ENCODE measurements around the gene DLEC1.

DLEC1 gene, protein sequence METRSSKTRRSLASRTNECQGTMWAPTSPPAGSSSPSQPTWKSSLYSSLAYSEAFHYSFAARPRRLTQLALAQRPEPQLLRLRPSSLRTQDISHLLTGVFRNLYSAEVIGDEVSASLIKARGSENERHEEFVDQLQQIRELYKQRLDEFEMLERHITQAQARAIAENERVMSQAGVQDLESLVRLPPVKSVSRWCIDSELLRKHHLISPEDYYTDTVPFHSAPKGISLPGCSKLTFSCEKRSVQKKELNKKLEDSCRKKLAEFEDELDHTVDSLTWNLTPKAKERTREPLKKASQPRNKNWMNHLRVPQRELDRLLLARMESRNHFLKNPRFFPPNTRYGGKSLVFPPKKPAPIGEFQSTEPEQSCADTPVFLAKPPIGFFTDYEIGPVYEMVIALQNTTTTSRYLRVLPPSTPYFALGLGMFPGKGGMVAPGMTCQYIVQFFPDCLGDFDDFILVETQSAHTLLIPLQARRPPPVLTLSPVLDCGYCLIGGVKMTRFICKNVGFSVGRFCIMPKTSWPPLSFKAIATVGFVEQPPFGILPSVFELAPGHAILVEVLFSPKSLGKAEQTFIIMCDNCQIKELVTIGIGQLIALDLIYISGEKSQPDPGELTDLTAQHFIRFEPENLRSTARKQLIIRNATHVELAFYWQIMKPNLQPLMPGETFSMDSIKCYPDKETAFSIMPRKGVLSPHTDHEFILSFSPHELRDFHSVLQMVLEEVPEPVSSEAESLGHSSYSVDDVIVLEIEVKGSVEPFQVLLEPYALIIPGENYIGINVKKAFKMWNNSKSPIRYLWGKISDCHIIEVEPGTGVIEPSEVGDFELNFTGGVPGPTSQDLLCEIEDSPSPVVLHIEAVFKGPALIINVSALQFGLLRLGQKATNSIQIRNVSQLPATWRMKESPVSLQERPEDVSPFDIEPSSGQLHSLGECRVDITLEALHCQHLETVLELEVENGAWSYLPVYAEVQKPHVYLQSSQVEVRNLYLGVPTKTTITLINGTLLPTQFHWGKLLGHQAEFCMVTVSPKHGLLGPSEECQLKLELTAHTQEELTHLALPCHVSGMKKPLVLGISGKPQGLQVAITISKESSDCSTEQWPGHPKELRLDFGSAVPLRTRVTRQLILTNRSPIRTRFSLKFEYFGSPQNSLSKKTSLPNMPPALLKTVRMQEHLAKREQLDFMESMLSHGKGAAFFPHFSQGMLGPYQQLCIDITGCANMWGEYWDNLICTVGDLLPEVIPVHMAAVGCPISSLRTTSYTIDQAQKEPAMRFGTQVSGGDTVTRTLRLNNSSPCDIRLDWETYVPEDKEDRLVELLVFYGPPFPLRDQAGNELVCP (N-terminal part only)

DNA sequence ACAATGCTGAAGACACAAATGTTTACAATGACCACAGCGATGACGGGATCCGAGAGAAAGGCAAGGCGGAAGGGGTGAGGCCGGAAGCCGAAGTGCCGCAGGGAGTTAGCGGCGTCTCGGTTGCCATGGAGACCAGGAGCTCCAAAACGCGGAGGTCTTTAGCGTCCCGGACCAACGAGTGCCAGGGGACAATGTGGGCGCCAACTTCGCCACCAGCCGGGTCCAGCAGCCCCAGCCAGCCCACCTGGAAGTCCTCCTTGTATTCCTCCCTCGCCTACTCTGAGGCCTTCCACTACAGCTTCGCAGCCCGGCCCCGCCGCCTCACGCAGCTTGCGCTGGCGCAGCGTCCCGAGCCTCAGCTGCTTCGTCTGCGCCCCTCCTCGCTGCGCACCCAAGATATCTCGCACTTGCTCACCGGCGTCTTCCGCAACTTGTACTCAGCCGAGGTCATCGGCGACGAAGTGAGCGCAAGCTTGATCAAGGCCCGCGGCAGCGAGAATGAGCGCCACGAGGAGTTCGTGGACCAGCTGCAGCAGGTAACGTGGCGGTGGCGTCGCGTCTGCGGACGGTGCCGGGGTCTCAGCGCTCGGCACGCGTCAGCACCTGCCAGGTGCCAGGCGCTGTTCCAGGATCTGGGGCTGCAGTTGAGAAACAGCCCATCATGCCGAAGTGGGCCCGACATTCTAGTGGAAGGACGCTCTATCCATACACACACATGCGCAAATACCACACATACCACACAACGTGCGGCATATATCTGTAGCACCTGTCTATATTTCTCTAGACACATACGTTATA lies at the start of gene DLEC1:
Gene DLEC1 (plus strand): TSS at position 108 of the 798 bp plus-strand sequence. CDS start 18 bp downstream, at position 126.
- no peak for DNase-seq

GRCh38 chr3:37989821-37990480 lies 49.1 kb upstream of the DLEC1 start:
- DNase-seq, result no peak

DNA sequence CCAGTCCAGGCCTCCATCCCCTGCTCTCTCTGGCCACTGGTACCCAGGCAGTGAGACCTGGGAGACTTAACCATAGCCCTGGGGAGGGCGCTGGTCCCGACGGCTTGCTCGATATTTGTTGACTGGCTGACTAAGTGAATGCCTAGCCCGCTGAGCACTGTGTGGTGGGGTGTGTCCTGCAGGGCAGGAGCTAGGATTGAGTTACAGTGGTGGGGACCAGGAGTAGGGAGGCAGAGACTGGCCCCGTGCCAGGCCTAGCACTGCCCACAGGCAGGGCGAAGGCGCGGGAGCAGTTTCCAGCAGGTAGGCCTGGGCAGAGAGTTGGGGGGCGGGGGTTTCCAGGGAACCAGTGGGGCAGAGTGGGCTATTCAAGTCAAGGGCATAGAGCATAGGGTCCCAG lies 48.5 kb upstream of the DLEC1 start, which contains the start of gene VILL:
Gene VILL (plus strand): TSS at position 260 of the 400 bp plus-strand sequence. CDS start 2,887 bp downstream, outside the sequence.
- DNase-seq, result no peak

DNA sequence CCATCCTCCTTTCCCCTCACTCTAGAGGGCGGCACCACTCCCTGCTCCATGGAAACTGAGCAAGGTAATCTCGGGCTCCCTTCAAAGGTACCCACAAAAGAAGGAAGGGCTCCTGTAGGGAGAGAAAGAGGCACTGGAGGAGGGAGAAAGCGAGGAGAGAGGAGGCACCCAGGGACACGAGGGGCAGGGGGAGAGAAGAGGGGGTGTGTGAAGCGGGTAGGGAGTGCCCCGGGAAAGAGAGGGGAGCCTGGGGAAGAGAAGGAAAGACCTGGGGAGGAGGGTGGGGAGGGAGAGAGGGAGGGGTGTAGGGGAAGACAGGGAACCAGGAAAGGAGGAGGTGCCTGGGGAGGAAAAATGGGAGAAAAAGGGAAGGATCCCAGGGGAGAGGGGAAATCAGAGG lies 47.9 kb upstream of the DLEC1 start:
- no peak for DNase-seq

DNA sequence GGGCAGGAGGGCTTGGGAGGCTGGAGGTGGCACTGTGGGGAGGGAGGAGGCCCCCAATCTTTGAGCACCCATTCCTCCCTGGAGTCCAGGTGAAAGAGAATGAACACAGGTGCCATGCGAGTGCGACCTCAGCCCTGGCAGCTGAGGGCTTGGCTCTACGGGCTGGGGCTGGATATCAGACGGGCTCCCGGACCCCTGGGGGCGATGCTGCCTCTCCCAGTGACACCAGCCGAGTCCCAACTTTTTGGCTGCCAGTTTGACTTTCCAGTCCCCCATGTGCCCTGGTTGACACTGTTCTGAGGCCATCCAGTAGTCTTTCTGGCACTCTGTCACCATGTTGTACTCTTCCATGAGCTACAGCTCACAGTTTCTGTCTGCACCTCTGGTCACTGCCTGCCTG lies 47.2 kb upstream of the DLEC1 start:
- no peak for DNase-seq

DNA sequence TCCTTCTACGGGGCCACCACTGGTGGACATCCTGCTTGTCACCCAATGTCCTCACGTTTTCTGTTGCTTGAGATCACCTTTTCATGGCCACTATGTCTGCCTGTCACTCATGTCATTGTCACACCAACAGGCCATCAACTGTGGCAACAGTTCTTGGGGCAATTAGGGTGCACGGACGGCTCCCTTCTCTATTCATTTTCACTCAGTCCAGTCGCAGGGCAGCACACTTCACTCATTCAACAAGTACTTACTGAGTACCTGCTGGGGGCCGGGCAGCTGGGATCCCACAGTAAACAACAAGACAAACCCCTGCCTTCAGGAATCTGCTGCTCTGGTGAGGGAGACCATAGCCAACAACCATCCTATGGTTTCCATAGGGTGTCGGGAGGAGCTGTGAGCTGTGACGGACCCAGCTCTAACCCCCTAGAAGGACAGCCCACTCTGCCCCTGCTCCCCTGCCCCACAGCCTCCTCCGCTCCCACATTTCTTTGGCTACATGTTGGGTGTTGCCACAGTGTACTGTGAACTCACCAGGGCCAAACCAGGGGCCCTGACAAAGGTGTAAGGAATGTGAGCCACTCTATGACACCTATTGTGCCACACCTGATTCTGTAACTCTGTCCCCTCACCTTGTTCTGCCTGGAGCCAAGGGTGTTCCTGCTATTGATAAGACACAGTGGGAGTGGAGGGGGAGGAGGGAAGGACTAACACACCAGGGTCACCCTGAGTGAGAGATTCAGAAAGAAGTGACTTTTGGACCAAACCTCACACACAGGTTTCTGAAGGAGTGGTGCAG lies 46.5 kb upstream of the DLEC1 start:
- no peak for DNase-seq

GRCh38 chr3:37993067-37993455 lies 45.9 kb upstream of the DLEC1 start:
- DNase-seq, result no peak

- no peak for DNase-seq
Measured at GRCh38 chr3:37993460-37993819, 45.6 kb upstream of the DLEC1 start.

DNA sequence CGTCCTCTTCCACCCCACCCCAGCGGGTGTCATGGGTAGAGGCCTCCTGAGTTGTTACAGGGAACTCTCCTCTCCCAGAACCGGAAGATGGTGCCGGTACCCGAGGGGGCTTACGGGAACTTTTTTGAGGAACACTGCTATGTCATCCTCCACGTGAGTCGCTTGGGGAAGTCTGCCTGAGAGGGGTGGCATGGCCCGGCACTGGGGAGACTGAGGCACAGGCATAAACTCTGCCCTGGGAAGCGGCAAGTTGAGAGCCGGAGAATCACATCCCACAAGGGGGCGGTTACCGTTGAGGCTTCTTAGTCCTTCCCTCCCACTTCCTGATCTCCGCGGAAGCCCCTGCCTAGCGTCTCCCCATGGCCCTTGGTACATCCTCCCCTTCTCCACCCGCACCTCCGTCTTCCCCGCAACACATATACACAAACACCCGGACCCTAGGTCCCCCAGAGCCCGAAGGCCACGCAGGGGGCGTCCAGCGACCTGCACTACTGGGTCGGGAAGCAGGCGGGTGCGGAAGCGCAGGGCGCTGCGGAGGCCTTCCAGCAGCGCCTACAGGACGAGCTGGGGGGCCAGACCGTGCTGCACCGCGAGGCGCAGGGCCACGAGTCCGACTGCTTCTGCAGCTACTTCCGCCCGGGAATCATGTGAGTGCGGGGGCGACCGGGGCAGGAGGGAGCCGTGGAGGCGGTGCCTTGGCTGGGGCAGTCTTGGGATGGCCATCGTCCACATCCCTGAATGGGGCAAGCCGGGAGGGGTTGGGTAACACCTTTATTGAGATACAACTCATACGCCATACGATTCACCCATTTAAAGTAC lies 45.0 kb upstream of the DLEC1 start:
- no peak for DNase-seq

DNA sequence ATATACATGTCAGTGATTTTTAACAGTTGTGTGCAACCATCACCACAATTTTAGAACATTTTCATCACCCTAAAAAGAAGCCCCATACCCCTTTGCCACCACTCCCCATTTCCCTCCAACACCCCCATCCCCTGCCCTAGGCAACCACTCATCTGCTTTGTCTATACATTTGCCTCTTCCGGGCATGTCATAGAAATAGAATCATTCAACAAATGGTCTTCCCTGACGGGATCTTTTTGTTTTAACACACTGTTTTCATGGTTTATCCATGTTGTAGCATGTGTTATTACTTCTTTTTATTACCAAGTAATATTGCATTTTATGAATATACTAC lies 44.4 kb upstream of the DLEC1 start:
- no peak for DNase-seq

DNA sequence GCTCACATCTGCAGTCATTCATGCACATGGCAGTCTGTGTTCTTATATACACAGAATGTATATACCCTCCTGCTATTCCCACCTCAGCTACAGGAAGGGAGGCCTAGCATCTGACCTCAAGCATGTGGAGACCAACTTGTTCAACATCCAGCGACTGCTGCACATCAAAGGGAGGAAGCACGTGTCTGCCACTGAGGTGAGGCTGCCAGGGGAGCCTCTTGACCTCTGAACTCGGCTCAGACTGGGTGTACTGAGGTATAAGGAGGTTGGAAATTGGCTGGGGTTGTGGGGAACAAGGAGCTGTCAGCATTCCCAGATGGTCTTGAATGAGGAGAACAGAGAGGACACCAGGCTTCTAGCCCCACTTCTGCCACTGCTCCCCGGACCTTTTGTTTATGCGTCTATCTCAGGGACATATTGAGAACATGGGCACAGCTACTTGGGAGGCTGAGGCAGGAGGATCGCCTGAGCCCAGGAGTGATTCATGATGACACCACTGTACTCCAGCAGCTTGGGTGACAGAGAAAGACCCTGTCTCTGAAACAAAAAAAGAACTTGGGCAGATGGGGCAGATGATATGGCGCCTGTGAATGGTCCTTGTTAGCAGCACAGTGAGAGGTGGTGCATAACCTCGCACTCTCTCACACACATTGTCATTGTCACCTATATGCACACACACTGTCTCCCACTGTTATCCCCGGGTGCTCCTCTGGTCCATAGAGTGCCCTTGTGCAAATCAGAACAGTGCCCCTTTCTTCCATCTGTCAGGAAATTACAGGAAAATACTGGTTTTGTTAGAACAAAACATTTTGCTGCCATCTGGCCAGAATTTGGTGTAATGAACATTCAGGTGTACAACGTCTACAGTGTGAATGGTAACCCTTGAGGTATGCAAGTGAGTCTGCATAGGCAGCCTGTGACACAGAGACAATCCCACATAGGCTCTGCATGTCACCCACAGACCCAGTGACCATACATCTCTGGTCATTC lies 43.1 kb upstream of the DLEC1 start:
- no peak for DNase-seq

- DNase-seq, result no peak
Measured at GRCh38 chr3:37996785-37997301, 42.2 kb upstream of the DLEC1 start.

GRCh38 chr3:37997342-37997741 lies 41.7 kb upstream of the DLEC1 start:
- no peak for DNase-seq

DNA sequence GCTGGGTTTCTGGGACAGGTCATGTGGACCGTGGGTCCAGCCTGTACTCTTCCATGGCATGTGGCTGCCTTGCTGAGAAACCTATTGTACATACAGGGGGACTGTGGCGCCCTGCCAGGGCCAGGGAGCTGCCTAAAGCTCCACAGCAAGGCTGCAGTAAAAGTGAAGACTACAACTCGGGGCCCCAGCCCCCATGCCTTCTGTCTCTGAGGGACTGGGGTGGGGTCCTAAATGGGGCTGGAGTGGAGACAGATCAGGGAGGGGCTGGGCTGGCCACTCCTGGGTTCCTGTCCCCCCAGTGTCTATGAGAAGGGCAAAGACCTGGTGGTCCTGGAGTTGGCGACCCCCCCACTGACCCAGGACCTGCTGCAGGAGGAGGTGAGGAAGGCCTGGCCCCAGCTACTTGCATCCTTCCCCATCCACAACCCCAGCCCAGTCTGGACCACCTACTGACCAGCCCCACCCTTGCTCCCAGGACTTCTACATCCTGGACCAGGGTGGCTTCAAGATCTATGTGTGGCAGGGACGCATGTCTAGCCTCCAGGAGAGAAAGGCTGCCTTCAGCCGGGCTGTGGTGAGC lies 41.1 kb upstream of the DLEC1 start:
- DNase-seq, result no peak

GRCh38 chr3:37999836-38000235 lies 39.2 kb upstream of the DLEC1 start:
- DNase-seq, result no peak

DNA sequence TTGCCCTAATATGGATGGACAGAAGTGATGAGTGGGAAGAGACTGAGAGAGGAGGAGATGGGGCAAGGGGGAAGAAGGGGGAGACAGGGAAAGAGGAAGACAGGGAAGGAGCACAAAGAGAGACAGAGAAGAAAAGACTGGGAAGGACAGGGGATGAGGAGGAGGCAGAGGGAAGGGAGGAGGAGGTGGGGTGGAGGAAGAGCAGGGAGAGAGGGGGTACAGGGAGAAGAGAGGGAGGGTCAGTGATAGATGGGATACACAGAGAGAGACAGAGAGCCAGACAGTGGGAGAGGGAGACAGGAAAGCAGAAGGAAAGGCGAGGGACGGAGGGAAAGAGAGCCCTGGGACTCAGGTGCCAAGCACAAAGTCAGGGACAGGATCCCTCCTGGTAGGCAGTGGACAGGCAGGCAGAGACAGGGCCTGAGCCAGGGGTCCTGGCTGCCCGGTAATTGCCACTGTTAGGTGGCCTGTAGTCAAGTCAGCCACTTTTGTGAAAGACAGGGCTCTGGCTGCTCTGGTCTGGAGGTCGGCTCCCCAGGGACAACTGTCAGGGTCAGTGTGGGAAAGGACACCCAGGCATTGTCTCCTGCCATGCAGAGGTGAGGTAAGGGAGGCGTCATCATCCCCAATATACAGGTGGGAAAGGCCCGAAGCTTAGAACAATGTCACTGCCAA lies 38.6 kb upstream of the DLEC1 start:
- no peak for DNase-seq

- DNase-seq, result no peak
Measured at GRCh38 chr3:38000965-38001455, 38.0 kb upstream of the DLEC1 start.
